AG04449 (cell line): ENCODE data around the gene C5orf58.

Experiments used
- CTCF ChIA-PET: fragments of 350-600 bp; formaldehyde crosslinking; extraction: SDS; loops from one replicate; lab custom pipeline; 2021; ENCODE audit warnings: antibody characterized with exemption; lab: Yijun Ruan, JAX
- POLR2A ChIA-PET: fragments of 400-600, 350-600 bp; formaldehyde crosslinking; extraction: SDS; loops from one replicate; lab custom pipeline; 2020; ENCODE audit warnings: antibody characterized with exemption, inconsistent platforms; lab: Yijun Ruan, JAX
- DNase-seq: peaks from one replicate; pipeline ENCODE4 v3.0.0-alpha.2; 2010; ENCODE audit warnings: low read depth, low spot score
- H3K4me3 ChIP-seq: 2 replicates; pipeline ENCODE4 v1.5.1; 2011; ENCODE audit warnings: low read depth, mild to moderate bottlenecking, control low read depth, low read length
- CTCF ChIP-seq: IDR thresholded peaks from one replicate; pipeline ENCODE4 v1.5.1; 2011; ENCODE audit warnings: mild to moderate bottlenecking, moderate library complexity, low read length, control low read depth, inconsistent platforms; ENCODE audit not compliant: insufficient read depth; ENCODE audit errors: missing control alignments

Gene C5orf58

GRCh38 chr5:170278611-170279458 is 46.0 kb downstream of the C5orf58 start:
- ChIA-PET POLR2A (no interaction called here), CTCF (interaction anchor here (2.1 kb wide), 1 partner anchor 11 kb away, joined by 11 read pairs; no protein-coding TSS in a partner anchor)
- TF ChIP-seq CTCF: no peak
- no peak for DNase-seq
- H3K4me3 ChIP-seq: no peak overlapping the region

DNA sequence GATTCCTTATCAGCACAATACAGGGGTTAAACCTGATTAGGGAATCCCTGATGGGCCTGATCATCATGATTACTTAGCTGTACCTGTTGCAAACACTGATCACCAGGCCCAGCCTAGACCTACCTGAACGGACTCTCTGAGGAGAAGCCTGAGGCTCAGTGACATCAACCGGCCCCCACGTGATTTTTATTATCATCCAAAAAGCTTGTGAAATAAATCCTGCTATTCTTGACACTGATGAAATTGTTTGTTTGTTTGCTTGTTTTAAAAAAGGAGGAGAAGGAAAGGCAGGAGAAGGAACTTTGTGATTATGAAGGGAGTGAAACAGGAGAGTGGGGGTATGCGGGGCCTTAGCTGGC is 46.7 kb downstream of the C5orf58 start:
- no peak for DNase-seq
- ChIA-PET CTCF (interaction anchor here (2.1 kb wide), 1 partner anchor 12 kb away, joined by 11 read pairs; no protein-coding TSS in a partner anchor), POLR2A (no interaction called here)
- no peak for TF ChIP-seq CTCF
- no peak overlapping the region for H3K4me3 ChIP-seq

DNA sequence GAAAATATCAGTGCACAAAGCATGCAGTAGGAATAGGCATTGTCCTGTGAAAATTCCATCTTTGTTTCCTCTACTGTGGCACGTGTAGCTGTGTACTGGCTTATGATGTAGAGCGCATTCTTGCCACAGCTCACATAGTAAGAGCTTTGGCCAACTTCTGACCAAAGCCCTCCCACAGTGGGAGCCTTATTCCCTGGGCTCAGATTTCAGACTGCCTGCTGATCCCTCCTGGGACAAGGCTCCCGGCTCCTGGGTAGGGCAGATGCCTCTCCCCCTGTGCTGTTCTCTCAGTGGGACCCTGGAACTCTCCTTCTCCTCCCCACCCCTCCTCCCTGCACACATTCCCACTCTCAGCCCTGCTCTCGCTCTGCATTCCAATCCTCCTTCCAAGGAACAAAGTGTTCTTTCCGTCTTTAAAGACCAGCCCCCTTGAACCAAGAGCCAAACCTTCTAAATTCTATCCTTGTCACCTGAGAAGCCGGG is 47.3 kb downstream of the C5orf58 start:
- DNase-seq: no peak
- ChIA-PET POLR2A (no interaction called here), CTCF (interaction anchor here (2.1 kb wide), 1 partner anchor 12 kb away, joined by 11 read pairs; no protein-coding TSS in a partner anchor)
- TF ChIP-seq CTCF: no peak
- no peak overlapping the region for H3K4me3 ChIP-seq

- ChIA-PET CTCF (interaction anchor here (0.8 to 1.4 kb wide), 2 partner anchors 12 to 16 kb away, joined by 3 to 4 read pairs; no protein-coding TSS in a partner anchor), POLR2A (no interaction called here)
- no peak overlapping the region for H3K4me3 ChIP-seq
- no peak for DNase-seq
- TF ChIP-seq CTCF: no peak
These were observed 50.5 kb downstream of the C5orf58 start for GRCh38 chr5:170283296-170283695.

- no peak for DNase-seq
- ChIA-PET CTCF (interaction anchor here (0.8 kb wide), 1 partner anchor 17 kb away, joined by 3 read pairs; no protein-coding TSS in a partner anchor), POLR2A (no interaction called here)
- no peak for TF ChIP-seq CTCF
- no peak overlapping the region for H3K4me3 ChIP-seq
These were observed 51.4 kb downstream of the C5orf58 start for GRCh38 chr5:170284231-170284630.

GRCh38 chr5:170285181-170285580 is 52.4 kb downstream of the C5orf58 start:
- no peak for DNase-seq
- POLR2A ChIA-PET: no interaction called here
- no peak for TF ChIP-seq CTCF
- CTCF ChIA-PET: no interaction called here
- no peak overlapping the region for H3K4me3 ChIP-seq
